Liver (tissue), 9 donors: ENCODE data around the gene GNG12. TPM values are rescaled to one million over a fixed set of nuclear protein-coding genes. Genes with fewer than 3 reads are reported as not detected.

Experiments used
- DNase-seq: peaks from one replicate; pipeline ENCODE4 v3.0.0-alpha.2; 2017; ENCODE audit warnings: low spot score
- H3K27ac ChIP-seq, 2 donors: one replicate each; pipeline ENCODE4 v1.7.0; 2013; ENCODE audit warnings: inconsistent platforms in 2 of 2, low read length in 2 of 2, control low read depth in 1 of 2, low read depth in 1 of 2, mild to moderate bottlenecking in 1 of 2
- H3K27me3 ChIP-seq, 4 donors: one replicate each; pipeline versions ENCODE4 v1.6.1 to v1.7.0; 2013; ENCODE audit warnings: low read length in 3 of 4, inconsistent platforms in 1 of 4, mild to moderate bottlenecking in 1 of 4, moderate library complexity in 1 of 4; ENCODE audit not compliant: control insufficient read depth in 4 of 4, insufficient read depth in 4 of 4
- H3K36me3 ChIP-seq, 4 donors: one replicate each; pipeline versions ENCODE4 v1.6.1 to v1.7.0; 2013; ENCODE audit warnings: low read length in 3 of 4, mild to moderate bottlenecking in 3 of 4, low read depth in 1 of 4, moderate library complexity in 1 of 4; ENCODE audit not compliant: control insufficient read depth in 4 of 4, insufficient read depth in 3 of 4
- H3K4me1 ChIP-seq, 4 donors: one replicate each; pipeline versions ENCODE4 v1.6.1 to v1.7.0; 2013; ENCODE audit warnings: low read length in 3 of 4, mild to moderate bottlenecking in 3 of 4, moderate library complexity in 1 of 4; ENCODE audit not compliant: control insufficient read depth in 4 of 4, insufficient read depth in 4 of 4
- H3K4me3 ChIP-seq, 3 donors: one replicate each; pipeline versions ENCODE4 v1.6.1 to v1.7.0; 2013; ENCODE audit warnings: low read length in 3 of 3, control low read depth in 1 of 3, low read depth in 1 of 3, mild to moderate bottlenecking in 1 of 3
- H3K9ac ChIP-seq, 2 donors: one replicate each; pipeline ENCODE4 v1.7.0; 2013; ENCODE audit warnings: low read length in 2 of 2, mild to moderate bottlenecking in 2 of 2, moderate library complexity in 2 of 2, control low read depth in 1 of 2, low read depth in 1 of 2
- H3K9me3 ChIP-seq, 4 donors: one replicate each; pipeline versions ENCODE4 v1.6.1 to v1.7.0; 2013; ENCODE audit warnings: low read length in 3 of 4; ENCODE audit not compliant: control insufficient read depth in 4 of 4
- ATF3 ChIP-seq: IDR thresholded peaks from 2 replicates; pipeline ENCODE4 v1.6.1; 2016; ENCODE audit warnings: antibody characterized with exemption
- EGR1 ChIP-seq, 2 donors: IDR thresholded peaks; 2 replicates each; pipeline ENCODE4 v1.6.1; 2016 to 2018; ENCODE audit warnings: antibody characterized with exemption in 2 of 2, low read depth in 2 of 2
- FOXA1 ChIP-seq: IDR thresholded peaks from 2 replicates; pipeline ENCODE4 v1.6.1; 2016; ENCODE audit warnings: antibody characterized with exemption
- FOXA2 ChIP-seq: IDR thresholded peaks from 2 replicates; pipeline ENCODE4 v1.6.1; 2016; ENCODE audit warnings: antibody characterized with exemption
- GABPA ChIP-seq, 2 donors: IDR thresholded peaks in 1 of 2; conservative IDR thresholded peaks in 1 of 2; 2 replicates each; pipeline ENCODE4 v1.6.1; 2016; ENCODE audit warnings: antibody characterized with exemption in 2 of 2, mild to moderate bottlenecking in 1 of 2, moderate library complexity in 1 of 2
- HNF4A ChIP-seq, 2 donors: conservative IDR thresholded peaks; 2 replicates each; pipeline ENCODE4 v1.6.1; 2016; ENCODE audit warnings: antibody characterized with exemption in 2 of 2, mild to moderate bottlenecking in 2 of 2
- HNF4G ChIP-seq: IDR thresholded peaks from 2 replicates; pipeline ENCODE4 v1.6.1; 2016; ENCODE audit warnings: antibody characterized with exemption
- JUND ChIP-seq, 2 donors: IDR thresholded peaks; 2 replicates each; pipeline ENCODE4 v1.6.1; 2016; ENCODE audit warnings: antibody characterized with exemption in 2 of 2
- MAX ChIP-seq: IDR thresholded peaks from 2 replicates; pipeline ENCODE4 v1.6.1; 2016; ENCODE audit warnings: antibody characterized with exemption
- NR2F2 ChIP-seq: IDR thresholded peaks from 2 replicates; pipeline ENCODE4 v1.6.1; 2016; ENCODE audit warnings: antibody characterized with exemption
- RAD21 ChIP-seq, 2 donors: IDR thresholded peaks; 2 replicates each; pipeline ENCODE4 v1.6.1; 2016; ENCODE audit warnings: antibody characterized with exemption in 2 of 2, mild to moderate bottlenecking in 2 of 2
- RXRA ChIP-seq, 2 donors: IDR thresholded peaks; 2 replicates each; pipeline ENCODE4 v1.6.1; 2017 to 2018; ENCODE audit warnings: antibody characterized with exemption in 2 of 2, mild to moderate bottlenecking in 1 of 2
- SP1 ChIP-seq: IDR thresholded peaks from 2 replicates; pipeline ENCODE4 v1.6.1; 2018; ENCODE audit warnings: antibody characterized with exemption, mild to moderate bottlenecking
- TAF1 ChIP-seq: conservative IDR thresholded peaks from 2 replicates; pipeline ENCODE4 v1.6.1; 2016; ENCODE audit warnings: antibody characterized with exemption, mild to moderate bottlenecking
- YY1 ChIP-seq: IDR thresholded peaks from 2 replicates; pipeline ENCODE4 v1.6.1; 2016; ENCODE audit warnings: antibody characterized with exemption, mild to moderate bottlenecking
- WGBS: extraction: QIAGEN DNeasy Blood & Tissue Kit; methylation state at CpG from one replicate; pipeline ENCODE4 v1.1.7; 2013; 5-methylcytosine and 5-hydroxymethylcytosine counted together
- polyA plus RNA-seq, 2 donors: library from polyadenylated mRNA; stranded (reverse) in 1 of 2; unstranded in 1 of 2; fragments of 200-250 nt in 1 of 2; fragments of >200 nt in 1 of 2; fragmentation: Nextera tagmentation in 1 of 2; extraction: Ambion mirVana in 1 of 2; gene quantifications; one replicate each; pipeline versions ENCODE4 v1.2.1 to v1.2.3, GENCODE V29; 2013 to 2015
- total RNA-seq, 2 donors: library from RNA; depleted of rRNA; stranded (reverse); fragments of >200 nt; gene quantifications; one replicate each; pipeline ENCODE4 v1.2.3, GENCODE V29; 2014
- TF ChIP-seq, protein P1 (sequence below): IDR thresholded peaks from 2 replicates; pipeline ENCODE4 v1.6.1; 2016; ENCODE audit warnings: antibody characterized with exemption
- TF ChIP-seq, protein P2 (sequence below): IDR thresholded peaks from 2 replicates; pipeline ENCODE4 v1.6.1; 2016; ENCODE audit warnings: antibody characterized with exemption, mild to moderate bottlenecking
- TF ChIP-seq, protein P3 (sequence below): fragments of 150-350 bp; IDR thresholded peaks from 2 replicates; pipeline ENCODE4 v1.5.1; 2017; ENCODE audit warnings: improper control_type of control experiment, low read depth, low read length; ENCODE audit not compliant: missing input control
- donor health status: healthy.
- donor health status: healthy.
- donor health status: healthy.
- donor health status: healthy.
- donor health status: healthy.

The GNG12 gene
- total and polyA plus RNA-seq, 4 donors, result 15.4 to 26.1 (median 19.7) TPM

DNA sequence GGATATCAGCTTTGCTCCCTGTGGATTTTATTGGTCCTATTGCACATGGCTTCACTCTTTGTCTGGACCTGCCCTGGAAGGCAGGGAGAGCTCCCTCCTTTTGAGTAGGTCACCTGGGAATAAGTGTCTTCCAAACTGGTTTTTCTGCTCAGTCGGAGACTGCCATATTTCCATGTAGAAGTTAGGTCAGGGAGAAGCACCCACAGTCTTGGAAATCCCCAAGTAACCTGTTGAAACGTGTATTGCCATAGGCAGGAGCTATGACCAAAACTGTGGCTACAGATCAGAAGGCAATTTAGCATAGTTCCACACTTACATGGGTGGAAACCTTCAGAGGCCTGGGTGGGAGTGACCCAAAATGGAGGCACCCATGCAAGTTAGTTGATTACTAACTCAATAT is 3.5 kb upstream of the GNG12 start:
- TF ChIP-seq GABPA (IDR thresholded peaks at IDR 0.05 in 1 of 2, conservative IDR thresholded peaks at IDR 0.05 in 1 of 2) (no peak), HNF4A (conservative IDR thresholded peaks at IDR 0.05) (no peak), FOXA2 (no peak), SP1 (no peak), HNF4G (no peak), EGR1 (IDR thresholded peaks at IDR 0.05; ENCODE audit: low read depth in 2 of 2) (no peak)
- Histone ChIP-seq H3K27ac (no peak overlapping the region), H3K36me3 (no peaks in the 10 kb centered on the region), H3K9me3 (no peaks in the 10 kb centered on the region), H3K4me1 (peaks cover 0 to 4% (median 2%) of the 10 kb centered on the region in 4 donors), H3K27me3 (no peaks in the 10 kb centered on the region), H3K4me3 (no peak overlapping the region), H3K9ac (no peak overlapping the region)
- no peak for DNase-seq
- 88% methylated on average over 2 of the region's 2 CpGs for WGBS

DNA sequence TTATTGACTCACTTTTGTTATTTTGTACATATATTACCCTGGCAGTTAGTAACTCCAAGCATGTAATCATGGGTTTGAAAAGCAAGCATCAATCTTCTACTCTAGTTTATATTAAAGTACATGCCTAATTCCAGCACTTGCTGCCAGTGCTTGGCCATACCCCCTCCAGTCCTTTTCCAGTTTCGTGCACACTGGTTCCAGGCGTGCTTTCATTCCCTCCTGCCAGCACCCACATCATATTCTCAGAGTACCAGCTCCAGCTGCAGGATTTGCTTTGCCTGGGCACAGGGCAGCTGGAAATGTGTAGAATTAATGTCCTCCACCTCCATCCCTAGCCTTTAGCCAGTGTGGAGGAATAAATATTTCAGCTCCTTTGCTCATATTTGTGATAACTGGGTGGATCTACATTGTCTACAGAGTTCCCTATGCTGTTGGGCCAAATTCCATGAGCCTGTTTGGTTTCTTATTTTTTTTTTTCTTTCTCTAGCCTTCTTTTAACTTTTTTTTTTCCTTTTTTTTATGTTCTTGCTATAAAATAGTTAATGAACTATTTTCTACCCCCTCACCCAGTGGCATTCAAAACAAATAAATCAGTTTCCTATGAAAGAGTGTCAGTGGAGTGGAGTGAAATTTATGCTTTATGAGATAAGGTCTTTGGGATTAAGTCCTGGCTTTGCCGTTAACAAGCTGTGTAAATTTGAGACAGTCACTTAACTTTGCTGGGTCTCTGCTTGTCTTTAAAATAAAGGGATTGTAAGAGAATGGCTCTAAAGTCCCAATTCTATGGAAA is 2.6 kb upstream of the GNG12 start:
- H3K4me3 ChIP-seq, result no peak overlapping the region
- no peaks in the 10 kb centered on the region for H3K27me3 ChIP-seq
- DNase-seq, result no peak
- H3K9ac ChIP-seq, result no peak overlapping the region
- TF ChIP-seq TAF1 (no peak), HNF4G (no peak), SP1 (no peak), FOXA2 (no peak), FOXA1 (no peak), HNF4A (conservative IDR thresholded peaks at IDR 0.05) (no peak), YY1 (no peak), RXRA (IDR thresholded peaks at IDR 0.05) (no peak), JUND (IDR thresholded peaks at IDR 0.05) (no peak), ATF3 (no peak), RAD21 (IDR thresholded peaks at IDR 0.05) (no peak), NR2F2 (no peak), EGR1 (IDR thresholded peaks at IDR 0.05; ENCODE audit: low read depth in 2 of 2) (no peak), MAX (no peak), GABPA (IDR thresholded peaks at IDR 0.05 in 1 of 2, conservative IDR thresholded peaks at IDR 0.05 in 1 of 2) (no peak)
- TF ChIP-seq, protein P1, sequence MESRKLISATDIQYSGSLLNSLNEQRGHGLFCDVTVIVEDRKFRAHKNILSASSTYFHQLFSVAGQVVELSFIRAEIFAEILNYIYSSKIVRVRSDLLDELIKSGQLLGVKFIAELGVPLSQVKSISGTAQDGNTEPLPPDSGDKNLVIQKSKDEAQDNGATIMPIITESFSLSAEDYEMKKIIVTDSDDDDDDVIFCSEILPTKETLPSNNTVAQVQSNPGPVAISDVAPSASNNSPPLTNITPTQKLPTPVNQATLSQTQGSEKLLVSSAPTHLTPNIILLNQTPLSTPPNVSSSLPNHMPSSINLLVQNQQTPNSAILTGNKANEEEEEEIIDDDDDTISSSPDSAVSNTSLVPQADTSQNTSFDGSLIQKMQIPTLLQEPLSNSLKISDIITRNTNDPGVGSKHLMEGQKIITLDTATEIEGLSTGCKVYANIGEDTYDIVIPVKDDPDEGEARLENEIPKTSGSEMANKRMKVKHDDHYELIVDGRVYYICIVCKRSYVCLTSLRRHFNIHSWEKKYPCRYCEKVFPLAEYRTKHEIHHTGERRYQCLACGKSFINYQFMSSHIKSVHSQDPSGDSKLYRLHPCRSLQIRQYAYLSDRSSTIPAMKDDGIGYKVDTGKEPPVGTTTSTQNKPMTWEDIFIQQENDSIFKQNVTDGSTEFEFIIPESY, result no peak
- TF ChIP-seq, protein P2, sequence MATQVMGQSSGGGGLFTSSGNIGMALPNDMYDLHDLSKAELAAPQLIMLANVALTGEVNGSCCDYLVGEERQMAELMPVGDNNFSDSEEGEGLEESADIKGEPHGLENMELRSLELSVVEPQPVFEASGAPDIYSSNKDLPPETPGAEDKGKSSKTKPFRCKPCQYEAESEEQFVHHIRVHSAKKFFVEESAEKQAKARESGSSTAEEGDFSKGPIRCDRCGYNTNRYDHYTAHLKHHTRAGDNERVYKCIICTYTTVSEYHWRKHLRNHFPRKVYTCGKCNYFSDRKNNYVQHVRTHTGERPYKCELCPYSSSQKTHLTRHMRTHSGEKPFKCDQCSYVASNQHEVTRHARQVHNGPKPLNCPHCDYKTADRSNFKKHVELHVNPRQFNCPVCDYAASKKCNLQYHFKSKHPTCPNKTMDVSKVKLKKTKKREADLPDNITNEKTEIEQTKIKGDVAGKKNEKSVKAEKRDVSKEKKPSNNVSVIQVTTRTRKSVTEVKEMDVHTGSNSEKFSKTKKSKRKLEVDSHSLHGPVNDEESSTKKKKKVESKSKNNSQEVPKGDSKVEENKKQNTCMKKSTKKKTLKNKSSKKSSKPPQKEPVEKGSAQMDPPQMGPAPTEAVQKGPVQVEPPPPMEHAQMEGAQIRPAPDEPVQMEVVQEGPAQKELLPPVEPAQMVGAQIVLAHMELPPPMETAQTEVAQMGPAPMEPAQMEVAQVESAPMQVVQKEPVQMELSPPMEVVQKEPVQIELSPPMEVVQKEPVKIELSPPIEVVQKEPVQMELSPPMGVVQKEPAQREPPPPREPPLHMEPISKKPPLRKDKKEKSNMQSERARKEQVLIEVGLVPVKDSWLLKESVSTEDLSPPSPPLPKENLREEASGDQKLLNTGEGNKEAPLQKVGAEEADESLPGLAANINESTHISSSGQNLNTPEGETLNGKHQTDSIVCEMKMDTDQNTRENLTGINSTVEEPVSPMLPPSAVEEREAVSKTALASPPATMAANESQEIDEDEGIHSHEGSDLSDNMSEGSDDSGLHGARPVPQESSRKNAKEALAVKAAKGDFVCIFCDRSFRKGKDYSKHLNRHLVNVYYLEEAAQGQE, result no peak
- TF ChIP-seq, protein P3, sequence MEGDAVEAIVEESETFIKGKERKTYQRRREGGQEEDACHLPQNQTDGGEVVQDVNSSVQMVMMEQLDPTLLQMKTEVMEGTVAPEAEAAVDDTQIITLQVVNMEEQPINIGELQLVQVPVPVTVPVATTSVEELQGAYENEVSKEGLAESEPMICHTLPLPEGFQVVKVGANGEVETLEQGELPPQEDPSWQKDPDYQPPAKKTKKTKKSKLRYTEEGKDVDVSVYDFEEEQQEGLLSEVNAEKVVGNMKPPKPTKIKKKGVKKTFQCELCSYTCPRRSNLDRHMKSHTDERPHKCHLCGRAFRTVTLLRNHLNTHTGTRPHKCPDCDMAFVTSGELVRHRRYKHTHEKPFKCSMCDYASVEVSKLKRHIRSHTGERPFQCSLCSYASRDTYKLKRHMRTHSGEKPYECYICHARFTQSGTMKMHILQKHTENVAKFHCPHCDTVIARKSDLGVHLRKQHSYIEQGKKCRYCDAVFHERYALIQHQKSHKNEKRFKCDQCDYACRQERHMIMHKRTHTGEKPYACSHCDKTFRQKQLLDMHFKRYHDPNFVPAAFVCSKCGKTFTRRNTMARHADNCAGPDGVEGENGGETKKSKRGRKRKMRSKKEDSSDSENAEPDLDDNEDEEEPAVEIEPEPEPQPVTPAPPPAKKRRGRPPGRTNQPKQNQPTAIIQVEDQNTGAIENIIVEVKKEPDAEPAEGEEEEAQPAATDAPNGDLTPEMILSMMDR, result no peak
- no peaks in the 10 kb centered on the region for H3K36me3 ChIP-seq
- WGBS, result 73% methylated on average over 3 of the region's 3 CpGs
- H3K27ac ChIP-seq, result no peak overlapping the region
- peaks cover 0 to 4% (median 2%) of the 10 kb centered on the region in 4 donors for H3K4me1 ChIP-seq
- no peaks in the 10 kb centered on the region for H3K9me3 ChIP-seq
